ENCODE data around the gene TOP2A. TPM values are rescaled to one million over a fixed set of nuclear protein-coding genes. Genes with fewer than 3 reads are reported as not detected.

Gene TOP2A
- polyA plus RNA-seq, 1 of the 3 experiments (the other 2 are of a cell fraction): 20.6 TPM

DNA sequence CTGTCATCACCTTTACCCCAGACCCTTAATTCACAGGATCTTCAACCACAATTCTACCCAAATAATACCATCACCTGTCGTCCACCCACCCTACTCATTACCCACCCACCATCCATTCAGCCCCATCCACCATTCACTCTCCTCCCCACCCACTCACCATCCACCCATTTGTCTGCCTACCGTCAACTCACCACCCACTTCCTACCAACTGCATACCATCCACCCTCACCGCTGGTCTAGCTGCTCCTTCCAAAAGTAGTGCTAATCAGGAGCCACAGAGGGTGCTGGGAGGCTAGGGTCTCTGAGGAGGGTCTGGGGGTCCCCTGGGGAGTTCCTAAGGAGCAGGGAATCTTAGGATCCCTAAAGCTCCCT, 13.5 kb upstream of the TOP2A start:
- Histone ChIP-seq H3F3A (replicated peaks; ENCODE audit: insufficient read depth) (no peaks in the 10 kb centered on the region), H4K20me1 (ENCODE audit: insufficient read depth) (no peaks in the 10 kb centered on the region), H3K4me2 (no peak overlapping the region), H3K4me1 (ENCODE audit: control insufficient read depth in 1 of 2, insufficient read depth in 2 of 2, low read depth in 1 of 2, low read length in 1 of 2) (peaks cover 9 to 26% of the 10 kb centered on the region in 2 experiments; a peak in 3 of 4 replicates), H3K9me2 (no peaks in the 10 kb centered on the region), H2AFZ (ENCODE audit: low read depth) (no peak overlapping the region), H3K27me3 (ENCODE audit: insufficient read depth) (no peaks in the 10 kb centered on the region), H3K79me2 (ENCODE audit: insufficient read depth) (no peaks in the 10 kb centered on the region), H3K9ac (no peak overlapping the region), H3K9me3 (no peaks in the 10 kb centered on the region), H3K4me3 (ENCODE audit: low read depth in 2 of 2, low read length in 1 of 2) (no peak overlapping the region), H3K36me3 (replicated peaks in 1 of 2; ENCODE audit: control insufficient read depth in 1 of 2, insufficient read depth in 2 of 2, low read length in 1 of 2) (no peaks in the 10 kb centered on the region), H3K27ac (ENCODE audit: low read depth in 2 of 2, low read length in 1 of 2) (no peak overlapping the region)
- 74% methylated on average over 3 of the region's 3 CpGs for WGBS (ENCODE audit: low lambda C conversion rate)
- ChIA-PET POLR2A (interaction anchor here (1.4 kb wide), 1 partner anchor 14 kb away, joined by 3 read pairs; the partner anchor contains the start of gene TOP2A), CTCF (interaction anchor here (0.6 to 7.2 kb wide), 10 partner anchors 9 to 386 kb away, joined by 3 to 42 read pairs (median 4); no protein-coding TSS in a partner anchor)
- DNase-seq: no peak
- TF ChIP-seq ZBTB33 (IDR thresholded peaks at IDR 0.05; ENCODE audit: borderline replicate concordance, low read depth): no peak
- no peak for TF ChIP-seq EP300 (IDR thresholded peaks at IDR 0.05; ENCODE audit: borderline replicate concordance in 1 of 2, low read depth in 1 of 2, low read length in 1 of 2)
- no peak for TF ChIP-seq RCOR1 (IDR thresholded peaks at IDR 0.05; ENCODE audit: low read length)
- TF ChIP-seq POLR2AphosphoS5 (IDR thresholded peaks at IDR 0.05; ENCODE audit: low read depth, low read length): no peak

DNA sequence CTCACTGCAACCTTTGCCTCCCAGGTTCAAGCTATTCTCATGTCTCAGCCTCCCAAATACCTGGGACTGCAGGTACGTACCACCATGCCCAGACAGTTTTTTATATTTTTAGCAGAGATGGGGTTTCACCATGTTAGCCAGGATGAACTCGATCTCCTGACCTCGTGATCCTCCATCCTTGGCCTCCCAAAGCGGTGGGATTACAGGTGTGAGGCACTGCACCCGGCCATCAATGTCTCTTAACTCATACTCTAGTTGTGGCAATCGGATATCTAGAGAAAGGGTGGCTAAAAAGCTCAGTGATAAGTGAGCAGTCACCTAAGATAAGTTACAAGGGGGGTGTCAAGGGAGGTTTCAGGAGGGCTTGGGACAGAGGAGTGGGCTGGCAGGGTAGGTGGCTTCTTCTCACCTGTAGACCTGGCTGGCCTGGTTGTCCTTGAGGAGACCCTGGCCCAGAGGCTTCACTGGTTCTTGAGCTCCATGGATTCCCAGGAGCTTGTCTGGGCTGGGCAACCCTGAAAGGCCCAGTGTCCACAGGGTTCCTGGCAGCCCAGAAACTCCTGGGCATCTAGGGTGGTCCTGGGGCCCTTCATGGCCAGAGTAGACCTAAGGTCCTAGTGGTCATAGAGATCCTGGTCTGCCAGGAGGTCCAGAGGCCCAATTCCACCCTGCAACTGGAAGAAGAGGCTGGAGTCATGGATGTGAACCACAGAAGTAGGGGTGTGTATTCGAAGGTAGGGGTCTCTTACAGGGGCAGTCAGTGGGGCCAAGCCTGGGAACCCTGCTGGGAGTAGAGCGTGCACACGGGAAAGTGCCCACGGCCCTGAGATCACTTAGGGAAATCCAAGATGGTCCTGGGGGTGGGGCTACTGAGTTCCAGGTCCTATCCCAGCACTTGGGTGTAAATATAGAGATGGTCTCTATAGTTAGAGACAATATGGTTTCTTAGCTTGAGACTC, 12.9 kb upstream of the TOP2A start:
- WGBS (ENCODE audit: low lambda C conversion rate): 76% methylated on average over 10 of the region's 10 CpGs
- no peak for TF ChIP-seq RFX5 (IDR thresholded peaks at IDR 0.05; ENCODE audit: low read length)
- TF ChIP-seq, protein P1, sequence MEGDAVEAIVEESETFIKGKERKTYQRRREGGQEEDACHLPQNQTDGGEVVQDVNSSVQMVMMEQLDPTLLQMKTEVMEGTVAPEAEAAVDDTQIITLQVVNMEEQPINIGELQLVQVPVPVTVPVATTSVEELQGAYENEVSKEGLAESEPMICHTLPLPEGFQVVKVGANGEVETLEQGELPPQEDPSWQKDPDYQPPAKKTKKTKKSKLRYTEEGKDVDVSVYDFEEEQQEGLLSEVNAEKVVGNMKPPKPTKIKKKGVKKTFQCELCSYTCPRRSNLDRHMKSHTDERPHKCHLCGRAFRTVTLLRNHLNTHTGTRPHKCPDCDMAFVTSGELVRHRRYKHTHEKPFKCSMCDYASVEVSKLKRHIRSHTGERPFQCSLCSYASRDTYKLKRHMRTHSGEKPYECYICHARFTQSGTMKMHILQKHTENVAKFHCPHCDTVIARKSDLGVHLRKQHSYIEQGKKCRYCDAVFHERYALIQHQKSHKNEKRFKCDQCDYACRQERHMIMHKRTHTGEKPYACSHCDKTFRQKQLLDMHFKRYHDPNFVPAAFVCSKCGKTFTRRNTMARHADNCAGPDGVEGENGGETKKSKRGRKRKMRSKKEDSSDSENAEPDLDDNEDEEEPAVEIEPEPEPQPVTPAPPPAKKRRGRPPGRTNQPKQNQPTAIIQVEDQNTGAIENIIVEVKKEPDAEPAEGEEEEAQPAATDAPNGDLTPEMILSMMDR (IDR thresholded peaks at IDR 0.05): no peak
- TF ChIP-seq RAD21 (IDR thresholded peaks at IDR 0.05; ENCODE audit: low read length): no peak
- no peak for TF ChIP-seq CHD2 (IDR thresholded peaks at IDR 0.05; ENCODE audit: low read length, partially characterized antibody)
- no peak for TF ChIP-seq TAF1 (IDR thresholded peaks at IDR 0.05; ENCODE audit: borderline replicate concordance, low read depth, low read length)
- no peak for TF ChIP-seq REST (IDR thresholded peaks at IDR 0.05; ENCODE audit: low read depth, low read length)
- TF ChIP-seq RCOR1 (IDR thresholded peaks at IDR 0.05; ENCODE audit: low read length): no peak
- TF ChIP-seq, protein P2, sequence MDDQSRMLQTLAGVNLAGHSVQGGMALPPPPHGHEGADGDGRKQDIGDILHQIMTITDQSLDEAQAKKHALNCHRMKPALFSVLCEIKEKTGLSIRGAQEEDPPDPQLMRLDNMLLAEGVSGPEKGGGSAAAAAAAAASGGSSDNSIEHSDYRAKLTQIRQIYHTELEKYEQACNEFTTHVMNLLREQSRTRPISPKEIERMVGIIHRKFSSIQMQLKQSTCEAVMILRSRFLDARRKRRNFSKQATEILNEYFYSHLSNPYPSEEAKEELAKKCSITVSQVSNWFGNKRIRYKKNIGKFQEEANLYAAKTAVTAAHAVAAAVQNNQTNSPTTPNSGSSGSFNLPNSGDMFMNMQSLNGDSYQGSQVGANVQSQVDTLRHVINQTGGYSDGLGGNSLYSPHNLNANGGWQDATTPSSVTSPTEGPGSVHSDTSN (IDR thresholded peaks at IDR 0.05): no peak
- no peak for TF ChIP-seq EP300 (IDR thresholded peaks at IDR 0.05; ENCODE audit: borderline replicate concordance in 1 of 2, low read depth in 1 of 2, low read length in 1 of 2)
- TF ChIP-seq TEAD4 (IDR thresholded peaks at IDR 0.05; ENCODE audit: borderline replicate concordance, insufficient read depth): no peak
- no peak for TF ChIP-seq IRF3 (IDR thresholded peaks at IDR 0.05; ENCODE audit: low read depth, low read length)
- Histone ChIP-seq H3F3A (replicated peaks; ENCODE audit: insufficient read depth) (no peaks in the 10 kb centered on the region), H2AFZ (ENCODE audit: low read depth) (no peak overlapping the region), H3K4me3 (ENCODE audit: low read depth in 2 of 2, low read length in 1 of 2) (no peak overlapping the region), H4K20me1 (ENCODE audit: insufficient read depth) (no peaks in the 10 kb centered on the region), H3K27ac (ENCODE audit: low read depth in 2 of 2, low read length in 1 of 2) (no peak overlapping the region), H3K9me3 (no peaks in the 10 kb centered on the region), H3K9ac (no peak overlapping the region), H3K36me3 (replicated peaks in 1 of 2; ENCODE audit: control insufficient read depth in 1 of 2, insufficient read depth in 2 of 2, low read length in 1 of 2) (no peaks in the 10 kb centered on the region), H3K79me2 (ENCODE audit: insufficient read depth) (no peaks in the 10 kb centered on the region), H3K9me2 (no peaks in the 10 kb centered on the region), H3K4me2 (no peak overlapping the region), H3K27me3 (ENCODE audit: insufficient read depth) (no peaks in the 10 kb centered on the region), H3K4me1 (ENCODE audit: control insufficient read depth in 1 of 2, insufficient read depth in 2 of 2, low read depth in 1 of 2, low read length in 1 of 2) (peaks cover 9 to 26% of the 10 kb centered on the region in 2 experiments; a peak in 3 of 4 replicates)
- ChIA-PET POLR2A (interaction anchor here (1.4 kb wide), 1 partner anchor 13 kb away, joined by 3 read pairs; the partner anchor contains the start of gene TOP2A), CTCF (interaction anchor here (0.5 to 7.2 kb wide), 8 partner anchors 10 to 130 kb away, joined by 3 to 42 read pairs (median 4); no protein-coding TSS in a partner anchor)
- DNase-seq: no peak
